GM23248 (cell line): Measurements from ENCODE around the gene BCLAF1.

Experiments
- EZH2 ChIP-seq: fragments of 200-600 bp; sonication (generic); IDR thresholded peaks from 2 replicates; pipeline ENCODE4 v1.6.1; 2018; ENCODE audit warnings: antibody characterized with exemption, mild to moderate bottlenecking; ENCODE audit not compliant: insufficient read depth, poor library complexity, severe bottlenecking
- EZH2phosphoT487 ChIP-seq: fragments of 200-600 bp; sonication (generic); IDR thresholded peaks from 2 replicates; pipeline ENCODE4 v1.6.1; 2018; ENCODE audit warnings: antibody characterized with exemption, moderate library complexity, mild to moderate bottlenecking, low read depth; ENCODE audit not compliant: insufficient read depth

- TF ChIP-seq EZH2 (no peak), EZH2phosphoT487 (no peak)
Measured at GRCh38 chr6:136294621-136295020, 5.0 kb upstream of the BCLAF1 start.
